PC-9 (cell line): ENCODE data around the gene SF1.

Experiments
- CTCF ChIP-seq: fragments of 200-600 bp; sonication (generic); conservative IDR thresholded peaks from 2 replicates; pipeline ENCODE4 v1.6.1; 2017; ENCODE audit warnings: mixed run types, antibody characterized with exemption, mild to moderate bottlenecking, moderate library complexity
- EZH2 ChIP-seq: fragments of 200-600 bp; sonication (generic); IDR thresholded peaks from 2 replicates; pipeline ENCODE4 v1.8.0; 2017; ENCODE audit warnings: antibody characterized with exemption, low read depth

GRCh38 chr11:64788321-64789215 lies 10.2 kb upstream of the SF1 start:
- no peak for TF ChIP-seq EZH2
- TF ChIP-seq CTCF: no peak
